NB4 (cell line): ENCODE results near the gene RPS6KA3.

Experiments
- CTCF ChIP-seq: IDR thresholded peaks from one replicate; pipeline ENCODE4 v1.5.1; 2012; ENCODE audit warnings: low read depth, low read length
- MYC ChIP-seq: IDR thresholded peaks from 2 replicates; pipeline ENCODE4 v1.6.1; 2011; ENCODE audit warnings: low read depth, low read length
- POLR2A ChIP-seq: IDR thresholded peaks from 2 replicates; pipeline ENCODE4 v1.6.1; 2011; ENCODE audit warnings: mild to moderate bottlenecking; ENCODE audit not compliant: insufficient read length; ENCODE audit errors: extremely low read depth

- TF ChIP-seq POLR2A: no peak
- TF ChIP-seq MYC: no peak
- peak; percentile 6 for TF ChIP-seq CTCF
These were observed 123.1 kb downstream of the RPS6KA3 start for GRCh38 chrX:20143561-20143960.
